MM.1S (cell line): ENCODE data around the gene NCEH1.
"Not testable (repeated sequence)": the region's sequence is repeated elsewhere in the genome, so short reads cannot be mapped to it uniquely, and the experiment has no call there.

Source experiments
- DNase-seq: peaks from one replicate; pipeline ENCODE4 v3.0.0-alpha.2; 2015
- H2AFZ ChIP-seq: fragments of 300-600 bp; sonication (generic); 2 replicates; pipeline ENCODE4 v1.6.0; 2016; ENCODE audit warnings: antibody characterized with exemption, low read length
- H3F3A ChIP-seq: fragments of 300-600 bp; sonication (generic); 2 replicates; pipeline ENCODE4 v1.6.1; 2016; ENCODE audit warnings: mild to moderate bottlenecking, antibody characterized with exemption, low read length, moderate library complexity, mixed read lengths; ENCODE audit not compliant: insufficient read depth
- H3K27ac ChIP-seq: fragments of 300-600 bp; sonication (generic); 2 replicates; pipeline ENCODE4 v1.5.1; 2016; ENCODE audit warnings: mild to moderate bottlenecking, low read length
- H3K27me3 ChIP-seq: fragments of 300-600 bp; sonication (generic); replicated peaks from 2 replicates; pipeline ENCODE4 v1.6.0; 2016; ENCODE audit warnings: low read length; ENCODE audit not compliant: insufficient read depth
- H3K36me3 ChIP-seq: fragments of 300-600 bp; sonication (generic); replicated peaks from 2 replicates; pipeline ENCODE4 v1.6.1; 2016; ENCODE audit warnings: mild to moderate bottlenecking, low read length, mixed read lengths; ENCODE audit not compliant: insufficient read depth
- H3K4me1 ChIP-seq: fragments of 300-600 bp; sonication (generic); 2 replicates; pipeline ENCODE4 v1.6.1; 2016; ENCODE audit warnings: low read length, mixed read lengths
- H3K4me2 ChIP-seq: fragments of 300-600 bp; sonication (generic); 2 replicates; pipeline ENCODE4 v1.6.0; 2016; ENCODE audit warnings: low read depth, low read length
- H3K4me3 ChIP-seq: fragments of 300-600 bp; sonication (generic); 2 replicates; pipeline ENCODE4 v1.5.1; 2016; ENCODE audit warnings: low read length, mixed read lengths
- H3K79me2 ChIP-seq: fragments of 300-600 bp; sonication (generic); 2 replicates; pipeline ENCODE4 v1.6.1; 2016; ENCODE audit warnings: mixed run types, low read length, mixed read lengths
- H3K9ac ChIP-seq: fragments of 300-600 bp; sonication (generic); 2 replicates; pipeline ENCODE4 v1.6.1; 2016; ENCODE audit warnings: low read length, mixed read lengths
- H3K9me2 ChIP-seq: fragments of 300-600 bp; sonication (generic); replicated peaks from 2 replicates; pipeline ENCODE4 v1.6.1; 2016; ENCODE audit warnings: mild to moderate bottlenecking, low read length, mixed read lengths; ENCODE audit not compliant: insufficient read depth
- H3K9me3 ChIP-seq: fragments of 300-600 bp; sonication (generic); replicated peaks from 2 replicates; pipeline ENCODE4 v1.6.1; 2016; ENCODE audit warnings: mild to moderate bottlenecking, low read length, mixed read lengths; ENCODE audit not compliant: insufficient read depth
- H4K20me1 ChIP-seq: fragments of 300-600 bp; sonication (generic); 2 replicates; pipeline ENCODE4 v1.6.1; 2016; ENCODE audit warnings: mild to moderate bottlenecking, low read length, moderate library complexity, mixed read lengths; ENCODE audit not compliant: insufficient read depth
- CTCF ChIP-seq: fragments of 300-600 bp; sonication (generic); IDR thresholded peaks from 2 replicates; pipeline ENCODE4 v1.5.1; 2016; ENCODE audit warnings: antibody characterized with exemption, low read length, mixed read lengths
- EZH2 ChIP-seq: fragments of 300-600 bp; sonication (generic); optimal IDR thresholded peaks from 2 replicates; pipeline ENCODE3; 2017; ENCODE audit warnings: low read depth, mild to moderate bottlenecking, antibody characterized with exemption, low read length, mixed read lengths
- EZH2phosphoT487 ChIP-seq: fragments of 300-600 bp; sonication (generic); IDR thresholded peaks from 2 replicates; pipeline ENCODE4 v1.6.1; 2018; ENCODE audit warnings: antibody characterized with exemption, low read length

Gene NCEH1

DNA sequence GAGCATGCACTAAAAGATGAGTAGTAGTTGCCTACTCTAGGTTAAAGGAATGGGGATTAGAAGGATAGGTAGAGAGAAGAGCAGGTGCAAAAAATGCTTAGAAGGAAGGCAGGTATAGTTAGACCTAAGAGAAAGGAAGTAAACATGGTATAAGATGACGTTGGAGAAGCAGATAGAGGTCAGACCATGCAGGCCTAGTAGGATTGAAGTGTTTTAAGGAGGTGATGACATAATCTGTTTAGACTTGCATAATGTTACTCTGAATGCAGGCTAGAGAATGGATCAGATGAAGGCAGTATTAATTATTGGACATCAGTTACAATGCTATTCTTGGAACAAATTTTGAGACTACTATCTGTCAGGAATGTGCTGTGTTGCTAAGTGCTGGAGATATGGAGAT is 28.6 kb upstream of the NCEH1 start:
- no peaks in the 10 kb centered on the region for H3K79me2 ChIP-seq
- TF ChIP-seq EZH2: no peak
- no peak for TF ChIP-seq EZH2phosphoT487
- no peak for TF ChIP-seq CTCF
- DNase-seq: no peak

GRCh38 chr3:172735014-172735413 is 24.1 kb upstream of the NCEH1 start:
- no peak overlapping the region for H2AFZ ChIP-seq
- no peaks in the 10 kb centered on the region for H3K9me2 ChIP-seq
- H3K9ac ChIP-seq: no peak overlapping the region
- no peaks in the 10 kb centered on the region for H3K27me3 ChIP-seq
- H3K9me3 ChIP-seq: no peaks in the 10 kb centered on the region
- no peaks in the 10 kb centered on the region for H3K36me3 ChIP-seq
- no peak for DNase-seq
- no peaks in the 10 kb centered on the region for H4K20me1 ChIP-seq
- H3K4me1 ChIP-seq: no peaks in the 10 kb centered on the region
- H3F3A ChIP-seq: no peaks in the 10 kb centered on the region
- no peak overlapping the region for H3K4me2 ChIP-seq
- TF ChIP-seq CTCF (no peak), EZH2 (no peak), EZH2phosphoT487 (no peak)
- no peak overlapping the region for H3K4me3 ChIP-seq
- H3K79me2 ChIP-seq: no peaks in the 10 kb centered on the region
- no peak overlapping the region for H3K27ac ChIP-seq

More for the DNA sequence above, 28.6 kb upstream of the NCEH1 start:
- Histone ChIP-seq H2AFZ (no peak overlapping the region), H3K9me3 (no peaks in the 10 kb centered on the region), H3K9me2 (no peaks in the 10 kb centered on the region), H3K4me2 (no peak overlapping the region), H3K36me3 (no peaks in the 10 kb centered on the region), H3K4me3 (no peak overlapping the region), H3K4me1 (peaks cover 10% of the 10 kb centered on the region), H3F3A (no peaks in the 10 kb centered on the region; the same call in 1 of the 2 replicates), H4K20me1 (no peaks in the 10 kb centered on the region), H3K27me3 (no peaks in the 10 kb centered on the region), H3K9ac (no peak overlapping the region), H3K27ac (no peak overlapping the region)

DNA sequence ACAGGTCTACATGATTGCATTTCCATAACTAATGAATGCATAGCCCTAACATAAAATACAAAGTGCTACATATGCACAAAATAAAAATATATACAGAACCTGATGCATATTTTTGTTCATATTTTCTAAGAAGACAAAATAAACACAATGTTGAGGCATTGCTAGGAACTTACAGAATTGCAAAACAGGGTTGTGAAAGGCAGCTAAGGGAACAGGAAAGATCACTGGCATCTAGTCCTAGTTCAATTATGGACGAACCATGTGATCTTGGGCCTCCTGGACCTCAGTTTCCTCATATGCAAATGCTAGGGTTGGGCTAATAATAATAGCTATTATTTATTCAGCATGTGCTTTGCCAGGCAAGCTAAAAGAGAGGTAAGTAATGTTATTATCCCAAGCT is 15.5 kb upstream of the NCEH1 start:
- H3K4me2 ChIP-seq: no peak overlapping the region
- H3K79me2 ChIP-seq: no peaks in the 10 kb centered on the region
- no peak overlapping the region for H3K9ac ChIP-seq
- no peaks in the 10 kb centered on the region for H3K36me3 ChIP-seq
- TF ChIP-seq CTCF (no peak), EZH2phosphoT487 (no peak), EZH2 (no peak)
- no peak overlapping the region for H2AFZ ChIP-seq
- H3K27ac ChIP-seq: no peak overlapping the region
- H3K4me1 ChIP-seq: no peaks in the 10 kb centered on the region
- H4K20me1 ChIP-seq: no peaks in the 10 kb centered on the region
- H3K27me3 ChIP-seq: no peaks in the 10 kb centered on the region
- H3K9me2 ChIP-seq: no peaks in the 10 kb centered on the region
- H3K9me3 ChIP-seq: no peaks in the 10 kb centered on the region
- H3K4me3 ChIP-seq: no peak overlapping the region
- H3F3A ChIP-seq: no peaks in the 10 kb centered on the region
- no peak for DNase-seq

- not testable (repeated sequence) for H3K9me3 ChIP-seq, H3K27ac ChIP-seq, H3K4me3 ChIP-seq, H3K9me2 ChIP-seq, H2AFZ ChIP-seq, H3K36me3 ChIP-seq, DNase-seq, H3K9ac ChIP-seq, H3K27me3 ChIP-seq, H3K4me1 ChIP-seq, H3K79me2 ChIP-seq, H4K20me1 ChIP-seq, H3K4me2 ChIP-seq, H3F3A ChIP-seq
Measured at GRCh38 chr3:172722536-172723040, 11.7 kb upstream of the NCEH1 start.
